OCI-LY3 (cell line): Measurements from ENCODE around the gene COQ8A.

Experiments
- H2AFZ ChIP-seq: fragments of 200-600, 300-600 bp; shearing (Covaris generic); 2 replicates; pipeline ENCODE4 v1.6.0; 2014; ENCODE audit warnings: antibody characterized with exemption, low read depth, low read length
- H3K27ac ChIP-seq: fragments of 200-600, 300-600 bp; sonication (generic); 2 replicates; pipeline ENCODE4 v1.5.1; 2014; ENCODE audit warnings: mild to moderate bottlenecking, low read length, moderate library complexity, mixed read lengths
- H3K27me3 ChIP-seq: fragments of 200-600, 300-600 bp; sonication (generic); 2 replicates; pipeline ENCODE4 v1.6.1; 2014; ENCODE audit warnings: low read depth, low read length, mixed read lengths
- H3K36me3 ChIP-seq: fragments of 200-600, 300-600 bp; sonication (generic); replicated peaks from 2 replicates; pipeline ENCODE3; 2014; ENCODE audit warnings: low read depth, low read length, mixed read lengths
- H3K4me1 ChIP-seq: fragments of 300-600, 200-600 bp; sonication (generic); 2 replicates; pipeline ENCODE4 v1.6.1; 2014; ENCODE audit warnings: low read length, mixed read lengths
- H3K4me2 ChIP-seq: fragments of 200-600, 300-600 bp; sonication (generic); 2 replicates; pipeline ENCODE4 v1.6.1; 2014; ENCODE audit warnings: low read length, mixed read lengths
- H3K4me3 ChIP-seq: fragments of 300-600, 200-600 bp; sonication (generic); 2 replicates; pipeline ENCODE4 v1.5.1; 2014; ENCODE audit warnings: antibody characterized with exemption, mild to moderate bottlenecking, low read length, moderate library complexity
- H3K79me2 ChIP-seq: fragments of 300-600, 200-600 bp; shearing (Covaris generic); 2 replicates; pipeline ENCODE4 v1.6.1; 2014; ENCODE audit warnings: mild to moderate bottlenecking, low read length, mixed read lengths
- H3K9ac ChIP-seq: fragments of 300-600, 200-600 bp; shearing (Covaris generic); 2 replicates; pipeline ENCODE4 v1.6.0; 2014; ENCODE audit warnings: mild to moderate bottlenecking, low read length, moderate library complexity
- H3K9me3 ChIP-seq: fragments of 200-600, 300-600 bp; shearing (Covaris generic); 2 replicates; pipeline ENCODE4 v1.6.1; 2014; ENCODE audit warnings: low read length, mixed read lengths; ENCODE audit not compliant: insufficient read depth
- H4K20me1 ChIP-seq: fragments of 200-600, 300-600 bp; sonication (generic); 2 replicates; pipeline ENCODE4 v1.6.1; 2016; ENCODE audit warnings: low read length, mixed read lengths; ENCODE audit not compliant: insufficient read depth
- CTCF ChIP-seq: fragments of 200-600, 300-600 bp; sonication (generic); IDR thresholded peaks from 2 replicates; pipeline ENCODE4 v1.5.1; 2014; ENCODE audit warnings: antibody characterized with exemption, low read length, low read depth
- EZH2phosphoT487 ChIP-seq: fragments of 200-600 bp; shearing (Covaris generic); IDR thresholded peaks from 2 replicates; pipeline ENCODE4 v1.6.1; 2018; ENCODE audit warnings: antibody characterized with exemption, mixed run types, low read depth

The COQ8A gene

GRCh38 chr1:227016990-227017389 is 76.9 kb downstream of the COQ8A start:
- Histone ChIP-seq H3K36me3 (no peaks in the 10 kb centered on the region), H3K4me2 (no peak overlapping the region), H3K79me2 (no peaks in the 10 kb centered on the region), H3K4me1 (no peaks in the 10 kb centered on the region), H3K9ac (no peak overlapping the region), H4K20me1 (no peaks in the 10 kb centered on the region), H3K27me3 (no peaks in the 10 kb centered on the region), H3K27ac (no peak overlapping the region), H2AFZ (no peak overlapping the region), H3K9me3 (no peaks in the 10 kb centered on the region), H3K4me3 (no peak overlapping the region)
- TF ChIP-seq EZH2phosphoT487 (no peak), CTCF (no peak)

DNA sequence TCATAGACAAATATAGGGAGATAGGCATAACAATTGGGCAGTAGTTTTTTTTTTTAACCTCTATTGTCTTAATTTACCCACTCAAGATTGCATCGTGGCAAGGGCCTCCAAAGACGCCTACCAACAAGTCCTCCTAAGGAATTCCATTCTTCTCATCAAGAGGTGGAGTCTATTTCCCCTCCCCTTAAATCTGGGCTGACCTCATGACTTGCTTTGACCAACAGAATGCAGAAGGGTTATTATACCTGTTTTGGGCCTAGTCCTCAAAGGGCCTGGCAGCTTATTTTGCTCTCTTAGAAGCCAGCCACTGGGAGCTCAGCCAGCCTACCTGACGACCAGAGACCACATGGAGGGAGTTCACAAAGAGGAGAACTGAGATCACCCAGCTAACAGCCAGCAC is 92.3 kb downstream of the COQ8A start:
- H3K9me3 ChIP-seq: no peaks in the 10 kb centered on the region
- H3K9ac ChIP-seq: no peak overlapping the region
- H3K27me3 ChIP-seq: no peaks in the 10 kb centered on the region
- TF ChIP-seq CTCF: no peak
- no peaks in the 10 kb centered on the region for H3K79me2 ChIP-seq
- H2AFZ ChIP-seq: no peak overlapping the region
- H4K20me1 ChIP-seq: no peaks in the 10 kb centered on the region
- no peaks in the 10 kb centered on the region for H3K36me3 ChIP-seq
- no peak overlapping the region for H3K27ac ChIP-seq
- H3K4me3 ChIP-seq: no peak overlapping the region
- H3K4me1 ChIP-seq: no peaks in the 10 kb centered on the region
- H3K4me2 ChIP-seq: no peak overlapping the region

DNA sequence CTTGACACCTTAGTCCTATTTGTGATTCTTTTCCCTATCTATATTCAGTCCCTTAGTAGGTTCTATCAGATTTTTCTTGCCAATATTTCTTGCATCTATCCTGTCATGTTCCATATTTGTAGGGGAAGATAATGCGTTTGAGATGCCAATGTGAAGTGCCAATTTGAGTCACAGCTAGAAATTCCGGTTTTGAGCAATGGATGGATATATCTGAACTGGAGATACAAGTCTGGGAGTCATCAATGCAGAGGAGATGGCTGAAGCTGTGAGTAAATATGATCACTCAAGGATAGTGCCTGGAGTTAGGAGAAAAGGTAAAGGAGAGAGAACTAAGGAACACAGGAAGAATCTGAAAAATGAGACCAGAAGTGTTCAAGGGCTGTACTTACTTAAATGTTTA is 93.8 kb downstream of the COQ8A start:
- no peak overlapping the region for H3K4me3 ChIP-seq
- no peak overlapping the region for H3K4me2 ChIP-seq
- H3K27me3 ChIP-seq: no peaks in the 10 kb centered on the region
- no peak for TF ChIP-seq CTCF
- TF ChIP-seq EZH2phosphoT487: no peak
- no peaks in the 10 kb centered on the region for H3K4me1 ChIP-seq
- H3K9me3 ChIP-seq: no peaks in the 10 kb centered on the region
- no peak overlapping the region for H3K27ac ChIP-seq
- H3K79me2 ChIP-seq: no peaks in the 10 kb centered on the region
- no peak overlapping the region for H2AFZ ChIP-seq
- no peaks in the 10 kb centered on the region for H4K20me1 ChIP-seq
- H3K9ac ChIP-seq: no peak overlapping the region
- no peaks in the 10 kb centered on the region for H3K36me3 ChIP-seq

DNA sequence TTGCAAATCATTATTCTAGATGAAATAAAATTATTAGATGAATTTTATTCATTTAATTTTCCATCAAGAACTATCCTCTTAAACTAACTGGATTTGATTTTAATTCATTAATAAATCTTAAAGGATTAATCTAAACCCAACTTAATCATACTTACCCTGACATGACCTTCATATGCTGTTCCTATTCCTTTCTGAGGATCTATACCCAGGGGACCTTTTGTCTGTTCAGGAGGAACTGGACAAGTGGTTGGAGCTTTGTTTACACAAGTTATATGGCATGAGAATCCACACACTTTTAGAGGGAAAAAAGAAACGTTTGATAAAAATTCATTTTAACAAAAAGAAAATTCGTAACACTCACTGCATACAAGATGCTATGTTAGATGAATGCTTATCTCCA is 95.2 kb downstream of the COQ8A start:
- H3K27ac ChIP-seq: no peak overlapping the region
- H3K27me3 ChIP-seq: no peaks in the 10 kb centered on the region
- no peaks in the 10 kb centered on the region for H4K20me1 ChIP-seq
- H3K4me2 ChIP-seq: no peak overlapping the region
- no peaks in the 10 kb centered on the region for H3K79me2 ChIP-seq
- no peaks in the 10 kb centered on the region for H3K36me3 ChIP-seq
- H3K4me1 ChIP-seq: no peaks in the 10 kb centered on the region
- H3K9me3 ChIP-seq: no peaks in the 10 kb centered on the region
- TF ChIP-seq CTCF (no peak), EZH2phosphoT487 (no peak)
- no peak overlapping the region for H3K9ac ChIP-seq
- H3K4me3 ChIP-seq: no peak overlapping the region
- no peak overlapping the region for H2AFZ ChIP-seq
